HL-60 (cell line): Measurements from ENCODE around the gene ATP13A1.
"Not testable (repeated sequence)": the region's sequence is repeated elsewhere in the genome, so short reads cannot be mapped to it uniquely, and the experiment has no call there.

Experiments
- DNase-seq, 2 experiments: peaks; one replicate each; pipeline ENCODE4 v3.0.0-alpha.2; 2010 to 2020; ENCODE audit warnings: low read depth in 1 of 2, low spot score in 1 of 2
- H3K27ac ChIP-seq: fragments of 250-450 bp; sonication (Bioruptor Pico); replicated peaks from 2 replicates; pipeline ENCODE4 v1.5.1; 2020; ENCODE audit warnings: mild to moderate bottlenecking, moderate library complexity
- H3K27me3 ChIP-seq: fragments of 250-450 bp; sonication (Bioruptor Pico); 2 replicates; pipeline ENCODE4 v1.5.1; 2021; ENCODE audit warnings: mild to moderate bottlenecking, moderate library complexity; ENCODE audit not compliant: insufficient read depth, poor library complexity, severe bottlenecking
- H3K4me3 ChIP-seq: replicated peaks from 2 replicates; pipeline ENCODE4 v1.5.1; 2011; ENCODE audit warnings: mild to moderate bottlenecking, control low read depth, low read length; ENCODE audit not compliant: insufficient read depth
- GABPA ChIP-seq: IDR thresholded peaks from 2 replicates; pipeline ENCODE4 v1.6.1; 2012; ENCODE audit warnings: low read depth
- POLR2AphosphoS5 ChIP-seq: IDR thresholded peaks from 2 replicates; pipeline ENCODE4 v1.6.1; 2012; ENCODE audit warnings: low read depth
- SPI1 ChIP-seq: IDR thresholded peaks from 2 replicates; pipeline ENCODE4 v1.6.1; 2012; ENCODE audit warnings: low read depth, mild to moderate bottlenecking, borderline replicate concordance
- TF ChIP-seq, protein P1 (sequence below): IDR thresholded peaks from 2 replicates; pipeline ENCODE4 v1.6.1; 2012; ENCODE audit warnings: low read depth; ENCODE audit not compliant: insufficient replicate concordance
- TF ChIP-seq, protein P2 (sequence below): IDR thresholded peaks from one replicate; pipeline ENCODE4 v1.5.1; 2011; ENCODE audit warnings: low read length, control low read depth, inconsistent platforms; ENCODE audit not compliant: insufficient read depth

Gene ATP13A1

DNA sequence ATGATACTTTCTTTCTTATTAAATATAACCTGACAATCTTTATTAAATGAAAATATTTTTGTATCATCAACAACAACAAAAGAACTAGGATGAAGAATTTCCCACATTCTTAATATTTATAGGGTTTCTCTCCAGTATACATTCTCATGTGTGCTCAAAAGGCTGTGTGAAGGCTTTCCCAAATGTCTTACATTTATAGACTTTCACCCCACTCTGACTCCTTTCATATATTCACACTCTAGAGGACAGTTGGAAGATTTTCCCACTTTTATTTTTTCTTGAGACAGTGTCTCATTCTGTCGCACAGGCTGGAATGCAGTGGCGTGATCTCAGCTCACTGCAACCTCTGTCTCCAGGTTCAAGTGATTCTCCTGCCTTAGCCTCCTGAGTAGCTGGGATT lies 47.0 kb upstream of the ATP13A1 start:
- Histone ChIP-seq H3K27ac (no peak overlapping the region), H3K4me3 (no peak overlapping the region), H3K27me3 (no peaks in the 10 kb centered on the region)
- no peak for DNase-seq
- TF ChIP-seq SPI1 = no peak
- no peak for TF ChIP-seq POLR2AphosphoS5
- TF ChIP-seq GABPA = no peak

DNA sequence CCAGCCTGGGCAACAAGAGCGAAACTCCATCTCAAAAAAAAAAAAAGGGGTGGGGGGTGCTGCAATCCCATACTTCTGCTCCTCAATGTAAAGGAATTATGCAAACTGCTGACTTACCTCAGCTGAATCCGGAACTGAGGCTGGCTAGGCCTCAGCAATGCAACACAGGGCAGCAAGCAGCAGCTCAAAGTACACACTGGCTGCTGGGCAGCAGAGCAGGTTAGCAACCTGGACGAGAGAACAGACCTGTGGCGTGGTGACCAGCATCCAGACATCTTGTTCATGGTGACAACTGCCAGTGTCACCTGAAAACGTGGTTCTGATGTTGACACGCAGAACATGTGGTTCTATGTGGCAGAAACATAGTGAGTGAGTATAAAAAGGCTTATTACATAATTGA lies 41.4 kb upstream of the ATP13A1 start:
- DNase-seq = no peak

DNA sequence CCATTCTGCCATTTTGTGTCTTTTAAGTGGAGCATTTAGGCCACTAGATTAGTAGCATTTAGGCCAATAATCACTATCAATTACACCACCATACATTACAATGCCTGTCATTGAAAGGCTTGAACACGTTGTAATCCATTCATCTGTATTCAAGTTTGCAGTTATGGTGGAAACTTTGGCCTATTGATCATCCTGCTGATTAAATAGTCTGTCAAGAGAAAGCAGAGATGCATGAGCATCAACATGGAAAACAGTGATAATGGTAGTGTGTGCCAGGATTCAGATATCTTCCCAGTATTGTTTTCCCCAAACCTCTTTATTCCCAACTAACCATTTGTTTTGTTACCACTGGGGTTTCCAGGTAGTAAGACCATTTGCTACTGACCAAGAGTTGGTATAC lies 37.0 kb upstream of the ATP13A1 start:
- H3K4me3 ChIP-seq, H3K27ac ChIP-seq, DNase-seq, H3K27me3 ChIP-seq: not testable (repeated sequence)

More for the DNA sequence above, 41.4 kb upstream of the ATP13A1 start:
- Histone ChIP-seq H3K4me3 (no peak overlapping the region), H3K27ac (no peak overlapping the region), H3K27me3 (no peaks in the 10 kb centered on the region)
- TF ChIP-seq, protein P1, sequence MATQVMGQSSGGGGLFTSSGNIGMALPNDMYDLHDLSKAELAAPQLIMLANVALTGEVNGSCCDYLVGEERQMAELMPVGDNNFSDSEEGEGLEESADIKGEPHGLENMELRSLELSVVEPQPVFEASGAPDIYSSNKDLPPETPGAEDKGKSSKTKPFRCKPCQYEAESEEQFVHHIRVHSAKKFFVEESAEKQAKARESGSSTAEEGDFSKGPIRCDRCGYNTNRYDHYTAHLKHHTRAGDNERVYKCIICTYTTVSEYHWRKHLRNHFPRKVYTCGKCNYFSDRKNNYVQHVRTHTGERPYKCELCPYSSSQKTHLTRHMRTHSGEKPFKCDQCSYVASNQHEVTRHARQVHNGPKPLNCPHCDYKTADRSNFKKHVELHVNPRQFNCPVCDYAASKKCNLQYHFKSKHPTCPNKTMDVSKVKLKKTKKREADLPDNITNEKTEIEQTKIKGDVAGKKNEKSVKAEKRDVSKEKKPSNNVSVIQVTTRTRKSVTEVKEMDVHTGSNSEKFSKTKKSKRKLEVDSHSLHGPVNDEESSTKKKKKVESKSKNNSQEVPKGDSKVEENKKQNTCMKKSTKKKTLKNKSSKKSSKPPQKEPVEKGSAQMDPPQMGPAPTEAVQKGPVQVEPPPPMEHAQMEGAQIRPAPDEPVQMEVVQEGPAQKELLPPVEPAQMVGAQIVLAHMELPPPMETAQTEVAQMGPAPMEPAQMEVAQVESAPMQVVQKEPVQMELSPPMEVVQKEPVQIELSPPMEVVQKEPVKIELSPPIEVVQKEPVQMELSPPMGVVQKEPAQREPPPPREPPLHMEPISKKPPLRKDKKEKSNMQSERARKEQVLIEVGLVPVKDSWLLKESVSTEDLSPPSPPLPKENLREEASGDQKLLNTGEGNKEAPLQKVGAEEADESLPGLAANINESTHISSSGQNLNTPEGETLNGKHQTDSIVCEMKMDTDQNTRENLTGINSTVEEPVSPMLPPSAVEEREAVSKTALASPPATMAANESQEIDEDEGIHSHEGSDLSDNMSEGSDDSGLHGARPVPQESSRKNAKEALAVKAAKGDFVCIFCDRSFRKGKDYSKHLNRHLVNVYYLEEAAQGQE = no peak
- TF ChIP-seq POLR2AphosphoS5 = no peak
- no peak for TF ChIP-seq GABPA
- TF ChIP-seq, protein P2, sequence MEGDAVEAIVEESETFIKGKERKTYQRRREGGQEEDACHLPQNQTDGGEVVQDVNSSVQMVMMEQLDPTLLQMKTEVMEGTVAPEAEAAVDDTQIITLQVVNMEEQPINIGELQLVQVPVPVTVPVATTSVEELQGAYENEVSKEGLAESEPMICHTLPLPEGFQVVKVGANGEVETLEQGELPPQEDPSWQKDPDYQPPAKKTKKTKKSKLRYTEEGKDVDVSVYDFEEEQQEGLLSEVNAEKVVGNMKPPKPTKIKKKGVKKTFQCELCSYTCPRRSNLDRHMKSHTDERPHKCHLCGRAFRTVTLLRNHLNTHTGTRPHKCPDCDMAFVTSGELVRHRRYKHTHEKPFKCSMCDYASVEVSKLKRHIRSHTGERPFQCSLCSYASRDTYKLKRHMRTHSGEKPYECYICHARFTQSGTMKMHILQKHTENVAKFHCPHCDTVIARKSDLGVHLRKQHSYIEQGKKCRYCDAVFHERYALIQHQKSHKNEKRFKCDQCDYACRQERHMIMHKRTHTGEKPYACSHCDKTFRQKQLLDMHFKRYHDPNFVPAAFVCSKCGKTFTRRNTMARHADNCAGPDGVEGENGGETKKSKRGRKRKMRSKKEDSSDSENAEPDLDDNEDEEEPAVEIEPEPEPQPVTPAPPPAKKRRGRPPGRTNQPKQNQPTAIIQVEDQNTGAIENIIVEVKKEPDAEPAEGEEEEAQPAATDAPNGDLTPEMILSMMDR = no peak
- TF ChIP-seq SPI1 = no peak

DNA sequence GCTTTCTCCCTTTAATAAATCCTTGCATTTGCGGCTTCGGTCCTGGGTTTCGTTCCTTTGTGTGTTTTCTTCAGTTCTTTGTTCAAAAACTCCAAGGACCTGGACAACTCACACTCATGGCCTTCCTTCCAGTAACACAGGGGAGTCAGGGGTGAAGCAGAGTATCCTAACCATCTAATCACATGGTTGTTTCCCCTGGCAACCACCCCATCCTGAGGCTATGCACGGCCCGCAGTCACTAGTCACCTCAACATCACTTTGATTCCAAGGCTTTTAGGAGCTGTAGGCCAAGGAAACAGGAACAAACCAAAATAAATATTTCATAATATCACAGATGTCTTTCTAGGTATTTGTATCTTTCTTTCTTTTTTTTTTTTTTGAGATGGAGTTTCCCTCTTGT lies 34.1 kb upstream of the ATP13A1 start:
- no peak overlapping the region for H3K27ac ChIP-seq
- TF ChIP-seq SPI1 = no peak
- TF ChIP-seq POLR2AphosphoS5 = no peak
- TF ChIP-seq, protein P2 = no peak
- TF ChIP-seq GABPA = no peak
- TF ChIP-seq, protein P1 = no peak
- no peaks in the 10 kb centered on the region for H3K27me3 ChIP-seq
- DNase-seq = no peak
- H3K4me3 ChIP-seq = no peak overlapping the region

DNA sequence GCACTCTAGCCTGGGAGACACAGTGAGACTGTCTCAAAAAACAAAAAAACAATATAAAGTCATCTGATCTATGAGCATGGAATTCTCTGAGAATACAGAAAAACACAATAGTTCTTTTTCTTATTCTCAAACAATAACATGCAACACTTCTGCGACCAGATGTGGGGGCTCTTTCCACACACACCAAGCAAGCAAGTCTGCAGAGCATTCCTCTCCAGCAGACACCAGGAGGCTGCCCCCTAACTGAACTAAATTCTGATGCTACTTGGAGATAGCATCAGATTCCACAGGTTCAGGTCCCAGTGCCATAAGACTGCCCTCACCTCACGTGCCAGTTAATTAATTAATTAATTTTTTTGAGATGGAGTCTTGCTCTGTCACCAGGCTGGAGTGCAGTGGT lies 32.9 kb upstream of the ATP13A1 start:
- TF ChIP-seq GABPA = no peak
- TF ChIP-seq POLR2AphosphoS5 = no peak
- TF ChIP-seq, protein P2 = no peak
- TF ChIP-seq SPI1 = no peak
- TF ChIP-seq, protein P1 = no peak
- Histone ChIP-seq H3K4me3 (no peak overlapping the region), H3K27me3 (no peaks in the 10 kb centered on the region), H3K27ac (no peak overlapping the region)
- no peak for DNase-seq
